Measurements from ENCODE around the gene LGR6.

DNA sequence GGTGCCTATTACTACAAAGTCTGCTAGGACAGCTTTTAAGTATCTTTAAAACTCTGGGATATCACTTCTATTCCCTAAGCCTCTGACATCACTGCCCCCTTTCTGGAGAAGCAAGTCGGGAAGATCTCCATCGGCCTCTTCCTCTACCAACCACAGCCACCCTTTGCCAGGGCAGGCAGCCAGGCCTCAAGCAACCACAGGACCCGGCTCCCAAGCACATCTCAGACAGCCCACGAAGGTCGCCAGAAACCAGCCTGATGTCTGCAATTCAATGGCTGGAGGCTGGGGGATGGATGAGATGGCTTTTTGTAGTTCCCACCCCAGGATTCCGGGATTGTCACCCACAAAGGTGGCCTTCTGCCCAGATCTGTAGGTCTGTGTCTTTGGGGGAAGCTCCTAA lies 70.7 kb downstream of the LGR6 start:
- TF ChIP-seq POLR2AphosphoS5 (IDR thresholded peaks at IDR 0.05) (no peak), POLR2A (IDR thresholded peaks at IDR 0.05; ENCODE audit: low read depth) (no peak)
- TF ChIP-seq, protein P1, sequence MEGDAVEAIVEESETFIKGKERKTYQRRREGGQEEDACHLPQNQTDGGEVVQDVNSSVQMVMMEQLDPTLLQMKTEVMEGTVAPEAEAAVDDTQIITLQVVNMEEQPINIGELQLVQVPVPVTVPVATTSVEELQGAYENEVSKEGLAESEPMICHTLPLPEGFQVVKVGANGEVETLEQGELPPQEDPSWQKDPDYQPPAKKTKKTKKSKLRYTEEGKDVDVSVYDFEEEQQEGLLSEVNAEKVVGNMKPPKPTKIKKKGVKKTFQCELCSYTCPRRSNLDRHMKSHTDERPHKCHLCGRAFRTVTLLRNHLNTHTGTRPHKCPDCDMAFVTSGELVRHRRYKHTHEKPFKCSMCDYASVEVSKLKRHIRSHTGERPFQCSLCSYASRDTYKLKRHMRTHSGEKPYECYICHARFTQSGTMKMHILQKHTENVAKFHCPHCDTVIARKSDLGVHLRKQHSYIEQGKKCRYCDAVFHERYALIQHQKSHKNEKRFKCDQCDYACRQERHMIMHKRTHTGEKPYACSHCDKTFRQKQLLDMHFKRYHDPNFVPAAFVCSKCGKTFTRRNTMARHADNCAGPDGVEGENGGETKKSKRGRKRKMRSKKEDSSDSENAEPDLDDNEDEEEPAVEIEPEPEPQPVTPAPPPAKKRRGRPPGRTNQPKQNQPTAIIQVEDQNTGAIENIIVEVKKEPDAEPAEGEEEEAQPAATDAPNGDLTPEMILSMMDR (IDR thresholded peaks at IDR 0.05) = no peak

Measured in esophagus muscularis mucosa (tissue), 3 donors.